Measurements from ENCODE around the gene CEACAM1. TPM values are rescaled to one million over a fixed set of nuclear protein-coding genes. Genes with fewer than 3 reads are reported as not detected.

The CEACAM1 gene
- total RNA-seq, 1 donor from 2014 or later = not detected

DNA sequence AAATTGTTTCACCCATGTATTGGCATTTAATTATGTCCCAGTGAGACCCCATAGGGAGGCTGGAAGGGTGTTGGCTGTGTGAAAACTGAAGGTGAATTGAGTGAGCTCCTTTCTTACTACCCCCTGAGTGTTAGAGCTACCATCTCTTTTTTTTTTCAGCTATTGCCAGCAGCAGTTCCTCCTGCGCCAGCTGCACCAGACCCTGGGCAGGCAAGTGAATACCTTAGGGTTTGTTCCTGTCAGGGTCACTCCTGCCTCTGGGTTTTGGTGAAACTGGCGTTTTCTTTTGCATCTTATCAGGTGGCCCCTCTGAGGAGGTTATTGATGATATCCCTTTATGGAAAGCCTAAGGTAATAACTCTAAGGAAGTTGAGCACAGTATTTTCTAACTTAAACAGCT is 40.9 kb upstream of the CEACAM1 start:
- Mint-ChIP-seq H3K36me3 (ENCODE audit: low read depth) (no peaks in the 10 kb centered on the region), H3K27me3 (ENCODE audit: low read depth) (peaks cover 39% of the 10 kb centered on the region), H3K4me1 (ENCODE audit: low read depth) (no peaks in the 10 kb centered on the region), H3K27ac (ENCODE audit: unreplicated experiment) (no peak overlapping the region), H3K4me3 (ENCODE audit: unreplicated experiment) (no peak overlapping the region), H3K9me3 (ENCODE audit: low read depth) (no peaks in the 10 kb centered on the region)
- DNase-seq (ENCODE audit: low spot score) = no peak
- TF ChIP-seq, protein P1, sequence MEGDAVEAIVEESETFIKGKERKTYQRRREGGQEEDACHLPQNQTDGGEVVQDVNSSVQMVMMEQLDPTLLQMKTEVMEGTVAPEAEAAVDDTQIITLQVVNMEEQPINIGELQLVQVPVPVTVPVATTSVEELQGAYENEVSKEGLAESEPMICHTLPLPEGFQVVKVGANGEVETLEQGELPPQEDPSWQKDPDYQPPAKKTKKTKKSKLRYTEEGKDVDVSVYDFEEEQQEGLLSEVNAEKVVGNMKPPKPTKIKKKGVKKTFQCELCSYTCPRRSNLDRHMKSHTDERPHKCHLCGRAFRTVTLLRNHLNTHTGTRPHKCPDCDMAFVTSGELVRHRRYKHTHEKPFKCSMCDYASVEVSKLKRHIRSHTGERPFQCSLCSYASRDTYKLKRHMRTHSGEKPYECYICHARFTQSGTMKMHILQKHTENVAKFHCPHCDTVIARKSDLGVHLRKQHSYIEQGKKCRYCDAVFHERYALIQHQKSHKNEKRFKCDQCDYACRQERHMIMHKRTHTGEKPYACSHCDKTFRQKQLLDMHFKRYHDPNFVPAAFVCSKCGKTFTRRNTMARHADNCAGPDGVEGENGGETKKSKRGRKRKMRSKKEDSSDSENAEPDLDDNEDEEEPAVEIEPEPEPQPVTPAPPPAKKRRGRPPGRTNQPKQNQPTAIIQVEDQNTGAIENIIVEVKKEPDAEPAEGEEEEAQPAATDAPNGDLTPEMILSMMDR (IDR thresholded peaks at IDR 0.05) = no peak

DNA sequence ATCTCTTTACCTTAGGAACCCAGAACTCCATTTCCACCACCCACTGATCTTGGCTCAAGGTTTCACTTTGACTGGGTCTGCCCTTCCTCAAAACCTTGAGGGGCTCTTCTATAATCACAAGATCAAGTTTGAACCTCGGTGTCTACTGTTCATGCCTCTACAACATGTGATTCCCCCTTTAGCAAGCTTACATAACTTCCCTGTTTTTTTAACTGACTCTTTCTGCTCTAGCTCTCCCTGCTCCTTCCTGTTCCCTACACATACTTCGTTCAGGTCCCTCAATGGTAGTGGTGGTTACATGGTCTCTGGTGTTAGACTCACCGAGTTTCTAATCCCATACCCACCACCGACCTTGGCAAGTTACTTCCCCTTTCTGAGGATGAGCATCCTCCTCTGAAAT is 39.7 kb upstream of the CEACAM1 start:
- Mint-ChIP-seq H3K27ac (ENCODE audit: unreplicated experiment) (no peak overlapping the region), H3K4me1 (ENCODE audit: low read depth) (no peaks in the 10 kb centered on the region), H3K4me3 (ENCODE audit: unreplicated experiment) (no peak overlapping the region), H3K36me3 (ENCODE audit: low read depth) (no peaks in the 10 kb centered on the region), H3K9me3 (ENCODE audit: low read depth) (no peaks in the 10 kb centered on the region), H3K27me3 (ENCODE audit: low read depth) (peaks cover 40% of the 10 kb centered on the region)
- TF ChIP-seq, protein P1 (IDR thresholded peaks at IDR 0.05) = no peak
- DNase-seq (ENCODE audit: low spot score) = no peak

DNA sequence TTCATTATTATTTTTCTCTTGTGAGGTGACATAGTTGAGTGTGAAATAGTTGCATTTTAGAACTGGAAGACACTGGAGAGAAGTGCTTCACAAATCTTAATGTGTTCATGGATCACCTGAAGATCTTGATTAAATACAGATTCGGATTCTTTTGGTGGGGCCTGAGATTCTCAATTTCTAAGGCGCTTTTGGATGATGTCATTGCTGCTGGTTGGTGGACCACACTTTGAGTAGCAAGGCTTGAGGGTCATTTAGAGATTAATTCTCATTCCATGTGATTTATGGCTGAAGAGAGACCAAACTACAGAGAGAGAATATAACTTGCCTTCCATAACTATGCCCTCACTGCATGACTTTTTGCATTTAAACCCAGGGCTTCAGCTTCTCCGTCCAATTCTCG is 39.3 kb upstream of the CEACAM1 start:
- no peaks in the 10 kb centered on the region for H3K4me1 Mint-ChIP-seq (ENCODE audit: low read depth)
- TF ChIP-seq, protein P1 (IDR thresholded peaks at IDR 0.05) = no peak
- H3K4me3 Mint-ChIP-seq (ENCODE audit: unreplicated experiment) = no peak overlapping the region
- DNase-seq (ENCODE audit: low spot score) = no peak
- peaks cover 41% of the 10 kb centered on the region for H3K27me3 Mint-ChIP-seq (ENCODE audit: low read depth)
- no peak overlapping the region for H3K27ac Mint-ChIP-seq (ENCODE audit: unreplicated experiment)
- no peaks in the 10 kb centered on the region for H3K9me3 Mint-ChIP-seq (ENCODE audit: low read depth)
- no peaks in the 10 kb centered on the region for H3K36me3 Mint-ChIP-seq (ENCODE audit: low read depth)

DNA sequence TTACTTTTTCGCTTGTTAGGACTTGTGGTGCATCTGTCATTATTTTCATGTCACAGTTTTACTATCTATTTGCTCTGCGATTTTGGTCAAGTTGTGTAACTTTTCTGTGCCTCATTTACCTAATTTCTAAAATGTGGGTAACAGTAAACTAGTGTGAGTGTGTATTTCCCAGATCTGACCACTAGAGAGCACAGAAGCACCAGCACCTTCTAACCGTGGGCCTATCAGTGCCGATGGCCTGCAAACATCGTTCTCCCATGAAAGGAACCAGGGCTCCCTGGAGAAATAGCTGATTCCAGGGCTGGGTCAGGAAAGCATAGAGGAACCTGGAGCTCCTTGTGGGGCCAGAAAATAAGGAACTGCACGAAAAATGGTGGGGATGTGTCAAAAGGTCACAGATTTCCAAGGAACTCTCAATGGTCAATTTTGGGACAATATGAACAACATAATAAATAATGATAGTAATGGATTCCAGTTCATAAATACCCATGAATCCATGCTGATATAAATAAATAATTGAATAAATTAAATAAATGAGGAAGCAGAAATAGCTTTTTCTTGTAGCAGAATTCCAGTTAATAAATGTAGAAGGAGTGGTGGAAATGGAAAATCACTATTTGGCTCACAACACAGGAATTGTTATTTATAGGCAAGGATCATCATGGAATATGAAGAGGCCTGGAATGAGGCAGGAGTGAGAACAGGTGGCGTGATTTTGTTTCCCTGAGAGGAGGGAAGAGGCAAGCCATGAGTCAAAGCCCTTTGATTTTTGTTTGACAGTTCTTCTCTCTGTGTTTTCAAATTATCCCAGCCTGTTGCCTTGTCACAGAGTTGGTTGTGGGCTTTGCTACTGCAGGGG is 35.3 kb upstream of the CEACAM1 start:
- Mint-ChIP-seq H3K4me3 (ENCODE audit: unreplicated experiment) (no peak overlapping the region), H3K36me3 (ENCODE audit: low read depth) (no peaks in the 10 kb centered on the region), H3K4me1 (ENCODE audit: low read depth) (no peaks in the 10 kb centered on the region), H3K27me3 (ENCODE audit: low read depth) (peaks cover 46% of the 10 kb centered on the region), H3K27ac (ENCODE audit: unreplicated experiment) (no peak overlapping the region), H3K9me3 (ENCODE audit: low read depth) (no peaks in the 10 kb centered on the region)
- DNase-seq (ENCODE audit: low spot score) = no peak
- TF ChIP-seq, protein P1 (IDR thresholded peaks at IDR 0.05) = peak; percentile 79

- Mint-ChIP-seq H3K27me3 (ENCODE audit: low read depth) (peaks cover 41% of the 10 kb centered on the region), H3K4me3 (ENCODE audit: unreplicated experiment) (no peak overlapping the region), H3K27ac (ENCODE audit: unreplicated experiment) (no peak overlapping the region), H3K4me1 (ENCODE audit: low read depth) (no peaks in the 10 kb centered on the region), H3K9me3 (ENCODE audit: low read depth) (no peaks in the 10 kb centered on the region), H3K36me3 (ENCODE audit: low read depth) (no peaks in the 10 kb centered on the region)
- TF ChIP-seq, protein P1 (IDR thresholded peaks at IDR 0.05) = no peak
- no peak for DNase-seq (ENCODE audit: low spot score)
Observed at GRCh38 chr19:42561512-42561911, 33.2 kb upstream of the CEACAM1 start.
